Gastroesophageal sphincter (tissue), 4 donors: ENCODE data around the gene ARRB1. TPM values are rescaled to one million over a fixed set of nuclear protein-coding genes. Genes with fewer than 3 reads are reported as not detected.

Source experiments
- ATAC-seq: fragments of 150-250 bp; one replicate; pipeline ENCODE4 v1.9.1; 2016; ENCODE audit warnings: mild to moderate bottlenecking, moderate library complexity
- H3K27ac ChIP-seq, 4 donors: fragments of 200-600 bp; sonication (generic) in 3 of 4; 1 replicate in 3 of 4; 2 replicates in 1 of 4; pipeline ENCODE4 v1.5.1; 2016 to 2019
- H3K27me3 ChIP-seq: fragments of 200-600 bp; sonication (generic); one replicate; pipeline ENCODE4 v1.5.1; 2019
- H3K36me3 ChIP-seq, 2 donors: fragments of 200-600 bp; sonication (generic); one replicate each; pipeline ENCODE4 v1.5.1; 2019; ENCODE audit warnings: control low read depth in 1 of 2
- H3K4me1 ChIP-seq, 3 donors: fragments of 200-600 bp; sonication (generic); 1 replicate in 2 of 3; 2 replicates in 1 of 3; pipeline ENCODE4 v1.5.1; 2016 to 2019; ENCODE audit warnings: control low read depth in 2 of 3
- H3K4me3 ChIP-seq, 2 donors: fragments of 200-600 bp; sonication (generic); one replicate each; pipeline ENCODE4 v1.5.1; 2019; ENCODE audit warnings: mild to moderate bottlenecking in 1 of 2, moderate library complexity in 1 of 2
- H3K9me3 ChIP-seq, 3 donors: fragments of 200-600 bp; sonication (generic); one replicate each; pipeline ENCODE4 v1.5.1; 2017 to 2019; ENCODE audit warnings: control low read depth in 2 of 3
- EP300 ChIP-seq: sonication (generic); formaldehyde crosslinking; IDR thresholded peaks from one replicate; pipeline ENCODE4 v1.6.1; 2017; ENCODE audit warnings: antibody characterized with exemption, mild to moderate bottlenecking
- POLR2A ChIP-seq, 2 donors: fragments of 450-650 bp; IDR thresholded peaks; one replicate each; pipeline ENCODE4 v1.6.1; 2017; ENCODE audit warnings: antibody characterized with exemption in 2 of 2, mild to moderate bottlenecking in 2 of 2, moderate library complexity in 1 of 2
- POLR2AphosphoS5 ChIP-seq: sonication (generic); formaldehyde crosslinking; IDR thresholded peaks from one replicate; pipeline ENCODE4 v1.6.1; 2017; ENCODE audit warnings: antibody characterized with exemption
- WGBS, 2 donors: methylation state at CpG; one replicate each; pipeline ENCODE4 v1.1.5; 2018; ENCODE audit warnings: low coverage in 1 of 2; 5-methylcytosine and 5-hydroxymethylcytosine counted together
- total RNA-seq, 4 donors: library from RNA; depleted of rRNA; stranded (reverse); fragments of >200 nt; gene quantifications; one replicate each; pipeline ENCODE4 v1.1.0, GENCODE V29; 2016
- TF ChIP-seq, protein P1 (sequence below), 4 experiments: fragments of 200-600 bp in 2 of 4; fragments of 450-650 bp in 2 of 4; sonication (generic) in 1 of 4; IDR thresholded peaks; one replicate each; pipeline ENCODE4 v1.5.1; 2017 to 2019; ENCODE audit warnings: antibody characterized with exemption in 4 of 4, mild to moderate bottlenecking in 2 of 4, moderate library complexity in 2 of 4

The ARRB1 gene
- total RNA-seq, 4 donors from 2014 or later = 72.3 to 120 (median 93.0) TPM

DNA sequence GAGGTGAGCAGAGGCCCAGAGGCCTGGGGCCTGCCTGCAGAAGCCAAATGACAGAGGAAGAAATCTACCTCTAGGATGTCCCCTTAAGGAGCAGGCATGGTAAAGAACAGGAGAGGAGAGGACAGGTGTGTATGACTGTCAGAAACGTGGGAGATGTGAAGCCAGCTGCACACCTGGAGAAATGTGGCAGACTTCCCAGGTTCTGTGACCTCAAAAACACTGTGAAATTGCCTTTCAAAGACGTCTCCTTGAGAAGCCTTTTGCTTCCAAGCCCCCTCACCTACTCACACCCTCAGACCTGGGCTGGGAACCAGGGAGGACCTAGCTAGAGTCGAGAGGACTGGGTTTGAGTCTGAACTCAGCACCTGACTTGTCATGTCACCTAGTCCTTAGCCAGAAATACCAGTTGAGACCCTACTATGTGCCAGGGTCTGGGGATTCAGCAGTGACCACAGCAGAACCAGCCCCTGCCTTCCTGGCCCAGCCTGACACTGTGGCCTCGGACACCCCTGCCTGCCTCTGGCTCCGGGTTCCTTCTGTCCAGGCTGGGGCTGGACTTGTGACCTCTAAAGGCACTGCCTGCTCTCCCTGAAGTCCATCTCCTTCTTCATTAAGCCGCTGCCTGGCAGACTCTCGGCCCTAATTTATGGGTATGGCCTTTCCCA, 105.3 kb downstream of the ARRB1 start:
- 34 to 58% methylated on average over 3 to 4 of the region's 7 CpGs for WGBS, 2 donors
- H3K4me1 ChIP-seq = peaks cover 0 to 15% (median 0%) of the 10 kb centered on the region in 3 donors
- H3K27ac ChIP-seq = no peak overlapping the region
- H3K27me3 ChIP-seq = peaks cover 49% of the 10 kb centered on the region
- H3K36me3 ChIP-seq = no peaks in the 10 kb centered on the region
- no peaks in the 10 kb centered on the region for H3K9me3 ChIP-seq
- no peak for ATAC-seq
- H3K4me3 ChIP-seq = no peak overlapping the region
- TF ChIP-seq EP300 = no peak
- TF ChIP-seq POLR2AphosphoS5 = no peak
- TF ChIP-seq POLR2A (IDR thresholded peaks at IDR 0.05) = no peak
- TF ChIP-seq, protein P1, sequence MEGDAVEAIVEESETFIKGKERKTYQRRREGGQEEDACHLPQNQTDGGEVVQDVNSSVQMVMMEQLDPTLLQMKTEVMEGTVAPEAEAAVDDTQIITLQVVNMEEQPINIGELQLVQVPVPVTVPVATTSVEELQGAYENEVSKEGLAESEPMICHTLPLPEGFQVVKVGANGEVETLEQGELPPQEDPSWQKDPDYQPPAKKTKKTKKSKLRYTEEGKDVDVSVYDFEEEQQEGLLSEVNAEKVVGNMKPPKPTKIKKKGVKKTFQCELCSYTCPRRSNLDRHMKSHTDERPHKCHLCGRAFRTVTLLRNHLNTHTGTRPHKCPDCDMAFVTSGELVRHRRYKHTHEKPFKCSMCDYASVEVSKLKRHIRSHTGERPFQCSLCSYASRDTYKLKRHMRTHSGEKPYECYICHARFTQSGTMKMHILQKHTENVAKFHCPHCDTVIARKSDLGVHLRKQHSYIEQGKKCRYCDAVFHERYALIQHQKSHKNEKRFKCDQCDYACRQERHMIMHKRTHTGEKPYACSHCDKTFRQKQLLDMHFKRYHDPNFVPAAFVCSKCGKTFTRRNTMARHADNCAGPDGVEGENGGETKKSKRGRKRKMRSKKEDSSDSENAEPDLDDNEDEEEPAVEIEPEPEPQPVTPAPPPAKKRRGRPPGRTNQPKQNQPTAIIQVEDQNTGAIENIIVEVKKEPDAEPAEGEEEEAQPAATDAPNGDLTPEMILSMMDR (IDR thresholded peaks at IDR 0.05) = no peak

DNA sequence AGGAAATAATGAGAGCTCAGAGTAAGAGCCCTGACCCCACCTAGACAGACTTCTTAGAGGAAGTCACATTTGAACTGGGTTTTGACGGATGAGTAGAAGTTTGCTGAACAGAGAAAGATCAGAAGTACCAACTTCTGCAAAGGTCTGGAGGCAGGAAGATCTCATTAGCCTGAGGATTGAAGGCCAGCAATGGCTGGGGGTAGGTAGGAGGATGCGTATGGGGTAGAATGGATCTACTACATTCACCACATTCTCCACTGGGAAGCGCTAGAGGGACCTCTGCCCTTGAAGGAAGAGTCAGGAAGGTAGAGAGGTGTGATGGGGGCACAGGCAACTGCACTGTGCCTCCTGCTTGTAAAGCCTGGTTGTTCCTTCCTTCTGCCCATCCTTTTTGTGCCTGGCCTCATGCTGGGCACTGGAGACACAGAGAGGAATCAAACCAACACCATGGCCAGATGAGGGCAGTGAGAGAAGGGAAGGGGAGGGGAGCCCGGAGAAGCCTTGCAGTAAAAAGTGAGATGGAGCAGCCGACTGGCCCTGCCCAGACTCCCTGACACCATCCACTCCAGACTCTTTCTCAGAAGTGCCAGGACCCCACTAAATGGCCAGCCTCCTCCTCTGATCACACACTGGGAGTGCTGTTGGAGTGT, 106.0 kb downstream of the ARRB1 start:
- Histone ChIP-seq H3K4me3 (no peak overlapping the region), H3K27ac (no peak overlapping the region), H3K36me3 (no peaks in the 10 kb centered on the region), H3K4me1 (peaks cover 0 to 21% (median 3%) of the 10 kb centered on the region in 3 donors), H3K9me3 (no peaks in the 10 kb centered on the region), H3K27me3 (peaks cover 54% of the 10 kb centered on the region)
- TF ChIP-seq EP300 = no peak
- TF ChIP-seq POLR2AphosphoS5 = no peak
- no peak for TF ChIP-seq POLR2A (IDR thresholded peaks at IDR 0.05)
- TF ChIP-seq, protein P1 (IDR thresholded peaks at IDR 0.05) = no peak
- 84 to 94% methylated on average over 3 of the region's 5 CpGs for WGBS, 2 donors
- no peak for ATAC-seq

DNA sequence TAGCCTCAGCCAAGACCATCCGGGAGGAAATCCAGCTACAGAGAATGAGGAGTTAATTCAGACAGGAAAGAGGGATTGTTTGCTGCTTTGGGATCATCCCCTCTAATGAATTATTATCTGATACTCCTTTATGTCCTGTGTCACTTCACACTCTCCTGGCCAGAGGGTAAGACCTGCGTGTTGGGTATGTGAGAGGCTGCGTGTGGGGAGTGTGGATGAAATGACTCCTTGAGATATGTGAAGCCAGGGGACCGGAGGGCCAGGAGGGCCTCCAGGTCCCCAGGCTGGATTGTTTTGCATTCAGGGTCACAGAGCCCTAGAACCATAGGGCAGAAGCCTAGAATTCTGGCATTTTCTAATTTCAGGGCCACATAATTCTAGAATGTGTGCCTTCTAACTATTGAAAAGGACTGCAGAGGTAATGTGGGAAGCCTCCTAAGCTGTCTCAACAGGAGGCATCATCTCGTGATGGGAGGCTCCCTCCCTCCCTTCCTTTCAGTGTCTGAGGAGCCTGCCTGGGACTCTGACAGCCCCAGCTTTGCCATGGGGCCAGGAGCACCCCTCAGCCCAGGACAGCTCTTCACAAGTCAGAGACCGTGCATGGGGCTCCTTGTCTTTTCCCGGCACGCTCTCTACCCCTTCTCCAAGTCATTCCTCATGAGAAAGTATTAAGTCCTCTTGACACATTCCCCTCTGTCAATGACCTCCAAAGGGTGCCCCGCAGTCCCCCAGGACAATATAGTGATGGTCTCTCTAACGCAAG, 107.2 kb downstream of the ARRB1 start:
- H3K4me3 ChIP-seq = no peak overlapping the region
- no peaks in the 10 kb centered on the region for H3K36me3 ChIP-seq
- 73 to 92% methylated on average over 6 of the region's 10 CpGs for WGBS, 2 donors
- no peak for ATAC-seq
- peaks cover 59% of the 10 kb centered on the region for H3K27me3 ChIP-seq
- TF ChIP-seq, protein P1 (IDR thresholded peaks at IDR 0.05) = no peak
- TF ChIP-seq POLR2AphosphoS5 (no peak), EP300 (no peak), POLR2A (IDR thresholded peaks at IDR 0.05) (no peak)
- no peaks in the 10 kb centered on the region for H3K9me3 ChIP-seq
- peaks cover 0 to 29% (median 6%) of the 10 kb centered on the region in 3 donors for H3K4me1 ChIP-seq
- H3K27ac ChIP-seq = no peak overlapping the region

DNA sequence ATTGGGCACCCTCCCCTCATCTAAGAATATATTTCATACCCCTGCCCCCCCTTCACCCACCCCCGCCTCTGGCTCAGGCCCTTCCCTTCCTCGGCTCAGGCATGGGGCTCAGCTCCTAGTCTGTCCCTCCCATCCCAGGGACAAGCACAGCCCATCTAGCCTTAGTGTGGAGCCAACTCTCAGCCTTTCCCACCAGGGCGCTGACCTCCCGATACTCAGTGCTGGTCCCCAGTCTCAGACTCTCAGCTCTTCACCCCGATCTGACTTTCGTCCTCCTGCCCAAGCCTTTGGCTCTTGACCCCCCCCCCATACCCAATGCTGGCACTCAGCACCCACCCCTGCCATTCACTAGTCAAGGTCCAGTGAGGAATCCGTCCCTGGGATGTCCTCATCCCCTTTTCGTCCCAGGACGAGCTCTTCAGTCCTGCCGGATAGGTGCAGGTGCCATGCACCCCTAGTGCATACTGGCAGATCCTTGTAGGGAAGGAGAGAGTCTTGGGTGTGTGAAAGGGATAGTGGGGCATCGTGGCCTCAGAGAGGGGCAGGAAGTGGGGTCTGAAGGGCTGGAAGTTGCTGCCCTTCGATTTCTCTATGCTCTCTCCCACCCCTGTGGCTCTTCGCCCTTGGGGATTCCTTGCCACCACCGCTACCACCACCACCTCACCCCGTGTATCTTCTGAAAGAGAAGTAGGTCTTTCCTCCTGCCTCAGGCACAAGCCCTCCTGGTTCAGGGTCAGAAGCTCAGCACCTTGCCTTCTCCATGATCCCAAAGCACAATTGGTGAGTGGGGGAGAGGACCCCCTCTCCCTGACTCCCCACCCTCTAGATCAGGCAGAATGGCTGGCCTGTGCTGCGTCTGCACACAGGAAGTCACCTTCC, 108.5 kb downstream of the ARRB1 start:
- WGBS, 2 donors = 72% methylated on average over 7 of the region's 16 CpGs; no CpG with 5 or more reads in 1 of the 2 donors
- no peaks in the 10 kb centered on the region for H3K9me3 ChIP-seq
- peaks cover 72% of the 10 kb centered on the region for H3K27me3 ChIP-seq
- H3K4me1 ChIP-seq = peaks cover 0 to 29% (median 6%) of the 10 kb centered on the region in 3 donors
- no peaks in the 10 kb centered on the region for H3K36me3 ChIP-seq
- H3K27ac ChIP-seq = no peak overlapping the region
- TF ChIP-seq EP300 (no peak), POLR2A (IDR thresholded peaks at IDR 0.05) (no peak), POLR2AphosphoS5 (no peak)
- TF ChIP-seq, protein P1 (IDR thresholded peaks at IDR 0.05) = no peak
- ATAC-seq = no peak
- H3K4me3 ChIP-seq = no peak overlapping the region
